Stimulated activated CD8-positive, alpha-beta memory T cell treated with anti-CD3 and anti-CD28 coated beads, Interleukin-2, amount 100 ng/mL, for 48 hours (primary cell): ENCODE measurements around the gene KCNC4.

ENCODE experiments used
- DNase-seq, 2 donors: peaks; one replicate each; pipeline ENCODE4 v3.0.0-alpha.2; 2020; ENCODE audit warnings: low read depth in 2 of 2

Gene KCNC4

DNA sequence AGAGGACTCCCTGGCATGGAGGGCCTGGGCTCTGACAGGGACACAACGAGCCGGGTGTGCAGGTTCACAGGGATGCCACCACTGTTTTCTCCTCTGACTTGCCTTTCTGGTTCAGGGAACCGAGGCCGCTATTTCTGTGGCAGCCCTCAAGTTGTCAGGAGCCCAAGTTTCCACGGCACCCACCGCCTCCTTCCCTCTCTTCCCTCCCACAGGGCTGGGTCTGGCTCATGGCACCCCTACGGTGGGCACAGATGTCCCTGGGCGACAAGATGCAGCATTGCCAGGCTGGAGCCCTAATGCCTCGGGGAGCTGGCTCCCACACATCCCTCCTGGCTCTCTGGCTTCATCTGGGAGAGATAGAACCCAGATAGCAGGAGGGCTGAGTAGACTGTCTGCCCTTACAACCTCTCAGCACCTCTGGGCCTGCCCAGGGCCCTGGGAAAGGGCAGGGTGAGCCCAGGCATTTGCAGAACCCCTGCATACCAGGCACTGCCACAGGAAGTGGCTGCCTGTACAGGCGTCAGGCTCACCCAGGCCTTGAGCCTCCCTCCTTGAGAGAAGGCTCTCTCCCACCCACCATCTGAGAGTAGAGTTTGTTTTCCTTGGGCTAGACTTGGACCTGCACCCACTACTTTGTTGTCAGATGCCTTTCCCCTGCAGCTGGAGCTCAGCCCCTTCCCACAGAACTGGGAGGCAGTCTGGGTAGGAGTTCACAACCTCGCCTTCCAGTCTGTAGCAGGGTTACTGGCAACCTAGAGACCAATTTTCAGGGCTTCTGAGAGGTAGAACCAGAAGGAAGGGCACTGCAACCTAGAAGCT, 20.5 kb downstream of the KCNC4 start:
- no peak for DNase-seq

DNA sequence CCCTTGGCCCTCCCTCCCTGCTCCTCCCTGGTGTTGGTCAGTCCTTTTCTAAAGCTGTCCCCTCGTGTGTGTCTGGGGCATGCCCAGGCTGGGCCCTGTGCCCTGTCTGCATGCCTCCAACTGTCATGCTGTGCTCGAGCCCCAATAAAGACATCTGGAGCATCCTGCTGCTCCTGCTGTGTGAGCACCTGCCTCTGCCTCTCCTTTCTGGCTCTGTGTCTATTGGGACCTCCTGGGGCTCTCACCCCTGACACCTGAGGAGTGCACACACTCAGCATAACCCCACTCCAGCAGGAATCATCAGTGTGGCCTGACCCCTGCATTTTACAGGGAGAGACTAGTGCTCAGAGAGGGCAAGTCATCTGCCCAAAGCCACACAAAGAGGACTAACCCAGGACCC, 23.7 kb downstream of the KCNC4 start:
- DNase-seq: no peak

GRCh38 chr1:110234691-110235090, 24.6 kb downstream of the KCNC4 start:
- no peak for DNase-seq

GRCh38 chr1:110235181-110235833, 25.2 kb downstream of the KCNC4 start:
- DNase-seq: no peak

DNA sequence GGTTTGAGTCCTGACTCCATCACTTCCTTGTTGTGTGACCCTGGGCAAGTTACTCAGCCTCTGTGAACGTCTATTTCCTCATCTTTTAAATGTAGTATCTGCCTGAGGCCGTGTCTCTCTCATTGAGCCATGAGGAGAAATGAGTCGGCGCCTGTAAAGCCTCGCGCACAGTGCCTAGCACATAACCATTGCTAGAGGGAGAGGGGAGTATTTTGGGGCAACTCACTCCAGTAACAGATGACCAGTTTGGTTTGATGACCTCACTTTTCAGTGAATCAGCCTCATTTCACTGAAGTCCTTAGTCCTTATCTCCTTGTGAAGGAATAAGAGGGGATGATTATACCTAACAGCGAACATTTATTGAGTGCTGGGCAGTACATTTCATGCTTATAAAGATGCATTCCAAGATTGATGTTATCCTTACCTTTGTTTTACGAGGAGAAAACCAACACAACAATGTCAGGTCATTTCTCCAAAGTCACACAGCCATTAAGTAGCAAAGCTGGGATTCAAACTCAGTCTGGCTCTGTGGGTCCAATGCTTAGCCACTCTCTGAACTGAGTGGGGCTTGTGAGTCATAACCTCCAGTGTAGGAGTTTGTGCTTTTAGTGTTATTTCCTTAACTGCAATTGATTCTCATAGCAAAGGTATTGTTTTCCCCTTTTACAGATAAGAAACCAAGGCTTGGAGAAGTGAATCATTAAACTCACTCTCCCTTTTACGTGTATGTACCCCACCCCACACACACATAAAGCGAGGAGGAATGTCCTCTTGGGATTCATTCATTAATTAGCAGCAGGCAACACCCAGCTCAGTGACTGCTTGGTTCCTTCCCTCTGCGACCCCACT, 25.9 kb downstream of the KCNC4 start:
- peak; percentile 35 to 53 for DNase-seq

- DNase-seq: no peak
Observed at GRCh38 chr1:110237386-110238152, 27.5 kb downstream of the KCNC4 start.

- DNase-seq: no peak
Observed at GRCh38 chr1:110239441-110240430, 29.6 kb downstream of the KCNC4 start.

DNA sequence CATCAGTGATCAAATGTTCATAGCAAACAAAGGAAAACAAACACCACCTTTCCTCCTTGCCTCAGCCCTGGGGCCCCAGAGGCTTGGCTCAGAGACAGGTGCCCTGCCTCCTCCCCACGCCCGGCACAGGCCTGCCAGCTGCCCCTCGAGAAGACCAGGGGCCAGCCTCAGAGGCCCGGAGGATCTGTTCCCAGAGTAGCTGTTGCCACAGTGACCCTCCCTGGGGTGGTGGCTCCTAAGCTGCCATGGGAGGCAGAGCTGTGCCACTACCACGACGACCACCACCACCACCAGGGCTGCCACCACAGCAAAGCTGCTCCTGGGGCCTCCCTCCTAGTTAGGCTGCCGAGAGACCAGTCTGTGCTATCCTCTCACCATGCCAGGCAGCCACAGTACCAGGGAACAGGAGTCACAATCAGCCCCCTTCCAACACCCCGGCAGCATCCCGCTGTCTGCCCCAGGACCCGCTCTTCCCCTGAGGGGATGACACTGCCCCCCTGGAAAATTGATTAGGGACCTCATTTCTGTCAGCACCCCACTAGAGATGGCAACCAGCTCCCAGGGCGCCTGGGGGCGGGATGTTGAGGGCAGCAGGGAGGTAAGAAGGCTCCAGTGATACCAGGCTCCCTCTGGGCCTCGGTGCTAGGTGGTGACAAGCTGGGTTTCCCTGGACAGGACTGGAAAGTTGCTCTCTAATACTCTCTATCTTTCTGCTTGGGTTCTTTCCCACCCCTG, 30.5 kb downstream of the KCNC4 start:
- DNase-seq: no peak

- no peak for DNase-seq
Observed at GRCh38 chr1:110241516-110241915, 31.4 kb downstream of the KCNC4 start.

GRCh38 chr1:110242062-110242461, 31.9 kb downstream of the KCNC4 start:
- DNase-seq: no peak

GRCh38 chr1:110242731-110243130, 32.6 kb downstream of the KCNC4 start:
- no peak for DNase-seq

DNA sequence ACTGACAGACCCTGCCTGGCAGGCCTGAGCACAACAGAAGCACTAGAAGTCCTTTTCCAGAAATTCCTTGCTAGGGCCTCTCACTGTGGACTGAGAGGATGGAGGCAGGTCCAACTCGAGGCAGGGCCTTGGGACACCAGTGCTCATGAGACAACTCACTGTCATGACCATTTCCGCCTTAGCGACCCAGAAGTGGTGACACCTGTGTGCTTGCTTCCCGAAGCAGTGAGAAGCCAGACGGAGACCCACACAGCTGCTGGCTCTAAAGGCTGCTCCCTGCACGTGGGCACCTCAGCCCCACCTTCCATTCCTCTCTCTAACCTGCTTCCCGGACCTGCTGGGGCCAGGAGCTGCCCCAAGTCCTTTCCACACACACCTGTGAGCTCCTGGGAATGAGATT, 33.0 kb downstream of the KCNC4 start:
- DNase-seq: no peak

DNA sequence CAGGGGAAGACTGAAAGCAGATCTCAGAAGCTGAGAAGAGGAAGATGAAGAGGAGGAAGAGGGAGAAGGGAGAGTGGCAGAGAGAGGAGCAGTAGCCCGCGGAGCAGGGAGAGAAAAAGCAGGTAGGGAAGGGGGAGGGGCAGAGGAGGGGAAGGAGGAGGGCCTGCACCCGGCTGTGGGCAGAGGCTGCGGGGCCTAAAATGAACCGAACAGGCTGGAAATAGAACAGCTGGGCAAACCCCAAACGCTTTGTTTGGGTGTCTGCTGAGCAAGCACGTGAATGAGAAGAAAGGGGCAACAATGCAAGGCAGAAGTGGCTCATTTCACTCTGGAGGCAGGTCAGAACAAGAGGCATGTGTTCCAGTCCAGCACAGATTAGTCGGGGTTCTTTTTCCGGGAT, 33.5 kb downstream of the KCNC4 start:
- no peak for DNase-seq

DNA sequence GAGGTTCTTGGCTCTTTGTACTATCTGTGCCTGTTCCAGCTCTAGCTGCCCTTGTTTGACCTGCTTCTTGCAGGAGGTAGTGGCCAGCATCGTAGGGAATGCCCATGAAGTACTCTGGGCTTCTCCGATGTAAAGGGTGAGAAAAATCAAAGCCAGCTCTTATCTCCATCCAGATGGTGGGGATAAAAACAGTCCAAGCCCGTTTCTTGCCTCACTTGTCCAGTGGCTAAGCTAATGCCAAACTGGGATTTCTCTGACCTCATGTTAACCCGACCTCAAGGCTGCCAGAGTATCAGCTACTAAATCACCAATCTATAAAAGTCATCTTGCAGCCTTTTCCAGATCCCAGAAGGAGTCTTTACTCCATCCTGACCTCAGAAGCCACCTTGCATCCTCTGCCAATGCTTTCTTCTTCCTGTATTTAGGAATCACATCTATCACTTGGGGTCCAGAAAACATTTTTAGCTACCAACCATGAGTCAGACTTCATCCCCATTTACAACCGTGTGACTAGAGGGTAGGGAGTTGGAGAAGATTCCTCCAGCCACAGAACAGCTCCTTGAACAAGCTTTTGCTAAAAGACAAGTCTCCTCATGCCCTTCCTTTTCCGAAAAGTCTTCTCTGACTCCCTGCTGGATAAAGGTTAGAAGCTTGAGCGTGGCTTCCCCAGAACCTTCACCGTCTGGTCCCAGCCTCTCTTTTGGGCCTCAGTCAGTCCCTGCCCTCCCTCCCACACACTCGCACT, 35.9 kb downstream of the KCNC4 start:
- no peak for DNase-seq

- DNase-seq: no peak
Observed at GRCh38 chr1:110248746-110249145, 38.6 kb downstream of the KCNC4 start.

GRCh38 chr1:110249256-110249655, 39.1 kb downstream of the KCNC4 start:
- no peak for DNase-seq

- no peak for DNase-seq
Observed at GRCh38 chr1:110250008-110250407, 39.9 kb downstream of the KCNC4 start.

DNA sequence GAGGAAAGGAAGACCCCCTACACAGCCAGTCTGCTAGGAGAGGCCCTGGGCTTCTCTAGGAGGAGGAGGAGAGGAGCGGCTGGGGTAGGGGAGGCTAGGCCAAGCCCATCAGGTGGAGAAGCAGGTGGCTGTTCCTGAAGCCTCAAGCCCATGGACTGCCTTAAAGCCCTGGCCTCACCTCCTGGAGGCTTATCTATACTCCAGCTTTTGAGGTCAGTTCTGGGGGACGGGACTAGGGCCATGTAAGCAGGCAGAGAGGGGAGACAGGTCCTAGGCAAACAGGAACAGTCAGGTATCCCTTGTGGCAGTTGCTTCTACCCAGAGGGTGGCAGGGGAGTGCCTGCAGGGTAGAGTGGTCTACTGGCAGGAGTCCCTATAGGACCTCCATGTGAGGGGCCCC, 40.6 kb downstream of the KCNC4 start:
- no peak for DNase-seq

- DNase-seq: no peak
Observed at GRCh38 chr1:110253213-110253612, 43.1 kb downstream of the KCNC4 start.
